Measurements from ENCODE around the gene NACA.

The NACA gene

DNA sequence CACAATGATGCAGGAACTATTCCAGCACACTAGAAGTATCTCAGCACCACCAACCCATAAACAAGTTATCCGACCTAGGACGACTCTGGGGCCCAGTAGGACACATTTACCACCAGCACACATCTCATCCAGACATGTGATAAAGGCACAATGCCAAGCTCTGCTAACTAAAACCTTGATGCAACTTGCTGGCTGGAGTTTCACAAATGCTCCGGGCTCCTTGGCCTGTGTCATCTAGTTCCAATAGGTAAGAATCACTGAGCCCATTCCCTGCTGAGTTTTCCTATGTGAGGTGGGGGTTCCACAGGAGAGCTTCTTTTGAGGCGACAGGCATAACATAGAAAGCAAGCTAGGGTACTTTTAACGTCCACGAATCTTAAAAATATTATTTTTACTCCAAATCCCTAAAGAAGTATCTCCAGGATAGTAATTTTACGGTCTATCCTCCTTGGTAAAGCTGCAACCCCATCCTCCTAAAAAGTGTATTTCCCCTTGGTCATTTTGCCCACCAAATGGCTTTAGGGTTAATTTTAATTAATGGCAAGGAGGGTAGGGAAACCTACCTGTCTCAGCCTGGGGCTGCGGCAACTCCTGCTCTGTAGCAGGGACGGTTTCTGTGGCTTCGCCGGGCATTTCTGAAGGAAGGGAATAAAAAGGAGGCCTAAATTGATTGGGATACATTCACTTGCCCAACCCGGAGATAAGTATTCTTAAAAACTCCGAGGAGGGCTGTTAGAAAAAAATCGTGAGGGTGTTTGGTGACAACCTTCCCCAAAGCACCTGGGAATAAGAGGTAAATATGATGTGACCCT lies 1.0 kb downstream of the NACA start:
- H3K4me3 ChIP-seq (ENCODE audit: low read length) = peak overlapping the region; percentile 97
- TF ChIP-seq, protein P1, sequence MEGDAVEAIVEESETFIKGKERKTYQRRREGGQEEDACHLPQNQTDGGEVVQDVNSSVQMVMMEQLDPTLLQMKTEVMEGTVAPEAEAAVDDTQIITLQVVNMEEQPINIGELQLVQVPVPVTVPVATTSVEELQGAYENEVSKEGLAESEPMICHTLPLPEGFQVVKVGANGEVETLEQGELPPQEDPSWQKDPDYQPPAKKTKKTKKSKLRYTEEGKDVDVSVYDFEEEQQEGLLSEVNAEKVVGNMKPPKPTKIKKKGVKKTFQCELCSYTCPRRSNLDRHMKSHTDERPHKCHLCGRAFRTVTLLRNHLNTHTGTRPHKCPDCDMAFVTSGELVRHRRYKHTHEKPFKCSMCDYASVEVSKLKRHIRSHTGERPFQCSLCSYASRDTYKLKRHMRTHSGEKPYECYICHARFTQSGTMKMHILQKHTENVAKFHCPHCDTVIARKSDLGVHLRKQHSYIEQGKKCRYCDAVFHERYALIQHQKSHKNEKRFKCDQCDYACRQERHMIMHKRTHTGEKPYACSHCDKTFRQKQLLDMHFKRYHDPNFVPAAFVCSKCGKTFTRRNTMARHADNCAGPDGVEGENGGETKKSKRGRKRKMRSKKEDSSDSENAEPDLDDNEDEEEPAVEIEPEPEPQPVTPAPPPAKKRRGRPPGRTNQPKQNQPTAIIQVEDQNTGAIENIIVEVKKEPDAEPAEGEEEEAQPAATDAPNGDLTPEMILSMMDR (IDR thresholded peaks at IDR 0.05; ENCODE audit: insufficient read depth, low read depth, low read length, missing control alignments) = no peak
- DNase-seq (ENCODE audit: low read depth) = peak; percentile 84

DNA sequence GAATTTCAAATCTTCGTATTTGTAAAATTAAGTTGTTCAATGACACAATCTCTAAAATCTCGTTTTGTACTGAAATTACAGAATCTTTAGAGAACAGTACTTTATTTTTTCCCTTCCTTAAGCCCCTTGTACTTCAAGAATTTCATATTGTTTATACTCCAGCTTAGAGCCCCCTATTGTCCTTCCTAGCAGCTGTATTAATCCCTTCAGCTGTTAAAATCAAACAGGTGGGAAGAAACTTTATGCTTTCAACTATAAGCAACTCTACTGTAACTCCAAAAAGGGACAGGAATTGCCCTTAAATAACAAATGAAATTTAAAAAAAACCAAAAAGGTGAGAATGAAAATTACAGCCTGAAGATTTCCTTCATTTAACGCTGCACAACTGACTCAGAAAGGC lies 1.7 kb downstream of the NACA start:
- TF ChIP-seq, protein P1 (IDR thresholded peaks at IDR 0.05; ENCODE audit: insufficient read depth, low read depth, low read length, missing control alignments) = no peak
- H3K4me3 ChIP-seq (ENCODE audit: low read length) = peak overlapping the region; percentile 97
- no peak for DNase-seq (ENCODE audit: low read depth)

DNA sequence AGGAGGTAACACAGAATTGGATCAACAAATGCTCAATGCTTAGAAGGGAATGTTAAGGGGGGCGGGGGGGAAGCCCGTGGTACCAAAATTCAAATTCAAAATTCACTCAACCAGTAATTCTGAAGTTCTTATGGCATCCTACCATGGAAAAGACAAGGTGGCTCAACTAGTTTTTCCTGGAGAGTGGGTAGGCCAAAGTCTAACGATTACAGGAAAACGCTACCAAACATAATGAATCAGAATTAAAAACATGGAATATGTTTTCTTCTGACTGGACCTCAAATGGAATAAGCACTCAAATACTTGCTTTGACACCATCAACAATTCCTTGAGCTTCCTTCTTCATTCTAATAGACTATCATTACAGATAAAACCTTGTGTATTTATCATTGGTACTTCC lies 2.3 kb downstream of the NACA start:
- peak; percentile 73 for DNase-seq (ENCODE audit: low read depth)
- H3K4me3 ChIP-seq (ENCODE audit: low read length) = peak overlapping the region; percentile 97
- TF ChIP-seq, protein P1 (IDR thresholded peaks at IDR 0.05; ENCODE audit: insufficient read depth, low read depth, low read length, missing control alignments) = no peak

DNA sequence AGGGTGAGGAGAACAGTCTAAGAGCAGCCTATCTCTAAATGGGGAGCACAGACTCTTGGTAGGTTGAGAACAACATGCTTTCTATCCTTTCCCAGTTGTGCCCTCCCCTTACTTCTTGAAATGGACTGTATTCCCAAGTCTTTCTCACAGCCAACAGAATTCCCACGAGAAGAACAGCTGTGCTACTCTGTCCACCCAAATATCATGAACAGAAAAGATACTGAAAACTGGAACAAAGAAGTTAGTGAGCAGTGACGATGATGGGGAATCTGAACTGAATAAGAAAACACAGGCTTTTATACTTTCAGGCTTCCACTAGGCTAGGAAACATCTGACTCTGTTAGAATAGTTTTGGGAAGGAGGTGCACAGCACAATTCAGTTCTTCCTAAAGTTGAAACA lies 3.4 kb downstream of the NACA start:
- no peak for DNase-seq (ENCODE audit: low read depth)
- H3K4me3 ChIP-seq (ENCODE audit: low read length) = peak overlapping the region; percentile 23
- TF ChIP-seq, protein P1 (IDR thresholded peaks at IDR 0.05; ENCODE audit: insufficient read depth, low read depth, low read length, missing control alignments) = no peak

DNA sequence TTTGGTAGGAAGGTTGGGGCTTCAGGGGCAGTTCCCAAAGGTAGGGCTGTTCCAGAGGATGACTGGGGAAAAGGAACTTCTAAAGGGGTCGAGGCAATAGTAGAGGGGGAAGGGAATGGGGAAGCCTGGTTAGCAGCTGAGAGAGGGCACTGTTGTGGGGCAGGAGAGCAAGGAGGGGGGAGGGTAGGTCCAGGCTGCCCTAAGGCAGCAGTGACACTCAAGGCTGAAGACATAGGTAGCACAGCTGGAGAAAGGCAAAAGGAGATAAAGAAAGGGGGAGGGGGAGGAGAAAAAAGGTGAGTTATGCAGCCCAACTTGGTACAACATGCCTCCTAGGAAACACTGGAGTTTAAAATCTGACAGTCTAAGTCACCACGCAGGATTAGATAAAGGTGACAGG lies 3.9 kb downstream of the NACA start:
- DNase-seq (ENCODE audit: low read depth) = no peak
- peak overlapping the region; percentile 23 for H3K4me3 ChIP-seq (ENCODE audit: low read length)
- TF ChIP-seq, protein P1 (IDR thresholded peaks at IDR 0.05; ENCODE audit: insufficient read depth, low read depth, low read length, missing control alignments) = no peak

DNA sequence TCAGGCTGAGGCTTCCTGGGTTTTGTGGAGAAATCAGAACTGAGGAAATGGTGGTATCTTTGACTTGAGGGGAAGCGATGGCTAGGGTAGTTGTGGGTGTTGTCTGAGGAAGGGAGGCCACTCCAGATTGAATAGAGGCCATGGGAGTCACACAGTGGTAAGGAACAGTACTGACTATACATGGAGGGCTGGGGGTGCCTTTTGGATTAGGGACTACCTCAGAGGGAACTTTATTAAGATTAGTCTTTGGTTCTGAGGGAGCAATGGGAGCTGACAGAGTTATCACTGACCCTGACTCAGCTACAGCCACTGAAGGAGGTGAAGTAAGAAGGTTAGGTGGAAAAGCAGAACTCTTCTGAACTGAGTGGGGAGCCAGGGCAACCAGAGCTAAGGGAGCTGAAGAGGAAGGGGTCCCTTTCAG lies 4.4 kb downstream of the NACA start:
- H3K4me3 ChIP-seq (ENCODE audit: low read length) = peak overlapping the region; percentile 23
- TF ChIP-seq, protein P1 (IDR thresholded peaks at IDR 0.05; ENCODE audit: insufficient read depth, low read depth, low read length, missing control alignments) = no peak
- no peak for DNase-seq (ENCODE audit: low read depth)

DNA sequence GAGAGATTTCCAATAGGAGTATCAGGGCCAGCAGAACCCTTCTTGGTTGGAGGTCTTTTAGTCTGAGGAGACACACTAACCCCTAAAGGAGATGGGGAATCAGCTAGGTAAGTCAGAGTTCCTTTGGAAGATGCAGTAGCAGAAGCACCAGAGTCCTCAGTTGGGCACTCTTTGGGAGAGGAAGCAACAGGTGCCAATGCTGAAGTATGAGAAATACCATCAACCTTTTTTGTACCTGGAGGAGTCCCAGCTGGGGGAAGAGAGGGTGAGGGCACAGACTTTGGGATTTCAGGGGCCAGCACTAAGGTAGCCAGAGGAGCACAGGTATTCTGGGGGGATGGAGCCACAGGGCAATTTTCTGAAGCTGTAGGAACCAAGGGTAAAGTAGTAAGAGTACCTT lies 6.0 kb downstream of the NACA start:
- TF ChIP-seq, protein P1 (IDR thresholded peaks at IDR 0.05; ENCODE audit: insufficient read depth, low read depth, low read length, missing control alignments) = no peak
- DNase-seq (ENCODE audit: low read depth) = no peak
- no peak overlapping the region for H3K4me3 ChIP-seq (ENCODE audit: low read length)
